HG03103 (cell line): ENCODE data around the gene PCSK5.

Experiments
- ATAC-seq: cut with Tn5 transposase; IDR thresholded peaks from one replicate; pipeline ENCODE4 v1.9.1; 2021; ENCODE audit warnings: low read depth; ENCODE audit not compliant: unreplicated experiment

PCSK5 gene

DNA sequence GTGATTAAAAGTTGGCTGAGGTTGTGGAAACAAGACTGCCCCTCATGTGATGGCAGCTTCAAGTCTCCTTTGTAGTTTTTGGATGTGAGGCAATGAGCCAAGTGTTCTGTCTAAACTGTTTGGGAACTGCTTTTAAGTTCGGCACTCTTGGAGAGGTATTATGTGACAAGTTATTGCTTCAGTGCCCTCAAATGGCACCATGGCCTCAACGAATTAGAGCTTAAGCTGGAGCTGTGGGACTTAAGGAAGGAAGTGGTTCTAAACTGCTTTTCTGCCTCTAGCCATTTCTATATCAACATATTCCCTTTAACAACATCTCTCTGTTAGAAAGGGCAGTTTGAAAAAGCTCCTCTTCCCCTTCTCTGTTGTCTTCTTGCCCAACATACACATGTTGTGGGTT, 276.1 kb downstream of the PCSK5 start:
- no peak for ATAC-seq

- ATAC-seq: no peak
Observed at GRCh38 chr9:76176171-76176570, 285.7 kb downstream of the PCSK5 start.

- no peak for ATAC-seq
Observed at GRCh38 chr9:76177931-76178330, 287.5 kb downstream of the PCSK5 start.

DNA sequence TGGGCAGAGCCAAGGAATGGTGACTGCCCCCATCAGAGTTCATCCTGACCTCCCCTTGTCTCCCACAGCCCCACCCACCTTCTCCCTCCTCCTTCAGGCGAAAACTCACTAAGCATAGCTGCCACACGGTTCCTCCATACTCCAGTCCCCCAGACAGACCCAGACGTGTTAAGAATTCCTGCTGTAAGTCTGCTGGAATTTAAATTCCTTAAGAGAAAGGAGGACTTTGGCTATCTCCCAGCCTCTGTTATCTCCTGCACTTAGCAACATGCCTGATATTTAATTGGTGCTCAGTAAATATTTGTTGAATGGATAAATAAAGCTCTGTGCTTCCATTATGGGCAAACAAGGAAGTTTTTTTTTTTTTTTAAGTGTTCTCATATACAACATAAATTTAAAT, 290.1 kb downstream of the PCSK5 start:
- ATAC-seq: no peak

DNA sequence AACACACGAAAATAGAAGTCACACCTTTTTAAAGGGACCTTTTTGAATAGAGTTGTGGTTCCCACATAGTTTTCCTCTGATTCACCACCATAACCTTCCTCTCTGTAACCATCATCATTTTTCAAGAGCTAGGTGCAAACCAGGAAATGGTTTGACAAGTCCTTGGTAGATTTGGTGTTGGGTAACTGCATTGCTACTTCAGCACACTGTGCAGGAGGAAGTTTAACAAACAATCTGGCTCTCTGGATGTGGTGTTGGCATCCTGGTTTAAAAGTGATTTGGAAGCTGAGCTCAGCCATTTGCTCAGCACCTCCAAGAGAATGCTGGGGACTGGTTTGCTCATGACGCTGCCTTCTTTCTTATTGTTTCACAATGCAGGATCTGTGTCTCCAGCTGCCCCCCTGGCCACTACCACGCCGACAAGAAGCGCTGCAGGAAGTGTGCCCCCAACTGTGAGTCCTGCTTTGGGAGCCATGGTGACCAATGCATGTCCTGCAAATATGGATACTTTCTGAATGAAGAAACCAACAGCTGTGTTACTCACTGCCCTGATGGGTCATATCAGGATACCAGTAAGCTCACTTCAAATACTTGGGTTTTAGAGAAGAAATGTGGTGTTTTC, 290.7 kb downstream of the PCSK5 start:
- ATAC-seq: no peak

- ATAC-seq: no peak
Observed at GRCh38 chr9:76181781-76182180, 291.3 kb downstream of the PCSK5 start.

- ATAC-seq: no peak
Observed at GRCh38 chr9:76185432-76185831, 295.0 kb downstream of the PCSK5 start.

GRCh38 chr9:76188286-76188685, 297.8 kb downstream of the PCSK5 start:
- ATAC-seq: no peak

DNA sequence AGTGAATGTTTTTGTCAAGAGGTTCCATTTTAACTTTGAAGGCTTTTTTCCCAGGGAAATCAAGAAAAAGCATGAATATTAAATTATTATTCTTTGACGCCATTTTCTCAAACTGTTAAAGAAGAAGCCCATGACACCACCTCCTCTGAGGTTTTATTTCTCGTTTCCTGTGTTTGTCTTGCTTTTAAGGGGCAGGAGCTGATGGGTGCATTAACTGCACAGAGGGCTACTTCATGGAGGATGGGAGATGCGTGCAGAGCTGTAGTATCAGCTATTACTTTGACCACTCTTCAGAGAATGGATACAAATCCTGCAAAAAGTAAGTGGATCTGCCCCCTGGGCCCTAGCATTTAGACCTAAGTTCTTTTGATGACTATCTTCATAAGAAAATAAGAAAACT, 298.4 kb downstream of the PCSK5 start:
- no peak for ATAC-seq

- ATAC-seq: no peak
Observed at GRCh38 chr9:76191493-76191892, 301.0 kb downstream of the PCSK5 start.

- no peak for ATAC-seq
Observed at GRCh38 chr9:76192013-76192412, 301.5 kb downstream of the PCSK5 start.

GRCh38 chr9:76194896-76195295, 304.4 kb downstream of the PCSK5 start:
- no peak for ATAC-seq

GRCh38 chr9:76198336-76198735, 307.9 kb downstream of the PCSK5 start:
- ATAC-seq: no peak

DNA sequence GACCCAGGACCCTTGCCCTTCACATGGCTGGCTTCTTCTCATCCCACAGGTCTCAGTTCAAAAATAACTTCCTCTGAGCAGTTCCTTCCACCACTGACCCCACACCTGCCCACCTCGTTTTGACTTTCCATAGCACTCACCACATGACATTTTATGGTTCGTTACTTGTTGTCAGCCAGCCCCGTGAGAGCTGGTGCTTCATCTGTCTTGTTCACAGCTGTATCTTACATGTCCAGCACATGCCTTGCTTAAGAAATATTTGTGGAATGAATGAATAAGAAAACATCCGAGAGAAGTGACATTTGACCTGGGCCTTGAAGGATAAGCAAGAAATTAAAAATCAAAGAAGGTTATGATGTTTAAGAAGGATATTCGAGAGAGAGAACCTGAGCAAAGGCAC, 309.8 kb downstream of the PCSK5 start:
- no peak for ATAC-seq

GRCh38 chr9:76200745-76201144, 310.3 kb downstream of the PCSK5 start:
- no peak for ATAC-seq

DNA sequence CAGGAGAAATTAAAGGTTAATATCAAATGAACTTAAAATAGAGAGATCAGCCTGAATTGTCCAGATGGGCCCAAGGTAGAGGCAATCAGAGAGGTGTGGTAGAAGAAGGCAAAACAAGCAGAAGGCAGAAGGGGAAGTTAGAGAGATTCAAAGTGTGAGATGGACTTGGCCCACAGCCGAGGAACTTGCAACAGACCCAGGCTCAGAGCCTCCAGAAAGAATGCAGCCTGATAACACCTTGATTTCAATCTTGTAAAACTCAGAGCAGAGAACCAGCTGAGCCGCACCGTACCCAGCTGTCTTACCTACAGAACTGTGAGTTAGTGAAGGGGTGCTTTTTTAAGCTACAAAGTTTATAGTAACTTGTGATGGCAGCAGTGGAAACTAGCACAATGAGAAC, 312.9 kb downstream of the PCSK5 start:
- no peak for ATAC-seq

GRCh38 chr9:76206821-76207220, 316.3 kb downstream of the PCSK5 start:
- ATAC-seq: no peak

GRCh38 chr9:76213751-76214150, 323.3 kb downstream of the PCSK5 start:
- ATAC-seq: no peak

- no peak for ATAC-seq
Observed at GRCh38 chr9:76215066-76215465, 324.6 kb downstream of the PCSK5 start.

- ATAC-seq: no peak
Observed at GRCh38 chr9:76216161-76216649, 325.7 kb downstream of the PCSK5 start.

GRCh38 chr9:76218117-76218885, 327.8 kb downstream of the PCSK5 start:
- no peak for ATAC-seq

DNA sequence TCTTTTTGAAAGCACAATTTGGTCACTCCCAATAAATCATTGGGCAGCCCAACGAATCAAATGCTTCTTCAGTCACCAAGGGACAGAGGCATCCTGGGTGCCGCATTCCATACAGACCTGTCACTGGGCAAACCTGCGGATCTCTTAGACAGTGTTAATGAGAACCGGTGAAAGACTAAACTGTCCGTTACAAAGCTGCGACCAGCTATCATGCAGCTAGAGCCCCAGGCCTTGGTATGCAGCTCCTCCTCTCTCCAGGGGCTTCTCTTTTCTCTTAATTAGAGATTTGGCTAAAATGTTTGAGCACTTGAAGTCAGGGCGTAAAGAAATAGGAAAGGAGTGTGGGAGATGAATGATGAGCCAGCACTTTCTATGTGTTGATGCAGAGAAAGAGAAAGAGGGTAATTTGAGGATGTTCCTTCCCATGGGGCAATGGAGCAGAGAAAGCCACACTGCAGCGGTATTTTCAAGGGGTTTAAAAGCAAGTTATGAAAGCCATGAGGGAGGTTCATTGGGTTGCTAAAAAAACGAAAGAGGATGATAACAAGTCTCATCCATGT, 328.5 kb downstream of the PCSK5 start:
- no peak for ATAC-seq
